Right ventricle myocardium inferior (tissue), 1 donor: ENCODE results near the gene NEUROG1. TPM values are rescaled to one million over a fixed set of nuclear protein-coding genes. Genes with fewer than 3 reads are reported as not detected.
"Not testable (repeated sequence)": the region's sequence is repeated elsewhere in the genome, so short reads cannot be mapped to it uniquely, and the experiment has no call there.

ENCODE experiments used
- ATAC-seq: fragments of 200-7000 bp; cut with Tn5 transposase; one replicate; pipeline ENCODE4 v1.9.1; 2020; ENCODE audit warnings: mild to moderate bottlenecking, moderate library complexity
- DNase-seq: peaks from one replicate; pipeline ENCODE4 v3.0.0; 2021; ENCODE audit errors: missing footprints
- intact Hi-C: fragments of 100-400 bp; cut with DNase I; formaldehyde crosslinking; loops from one replicate; pipeline ENCODE4 v1.11.0; 2022
- total RNA-seq: library from RNA; stranded (reverse); fragmentation: NEBNext Ultra II Directional; extraction: Animal tissue kit (Norgen Biotek cat#: 25700); gene quantifications from one replicate; pipeline ENCODE4 v1.2.1, GENCODE V29; 2021
- donor health status: DM: no; HTN: yes; CAD: no; lungs with severe emphysema.

The NEUROG1 gene
- total RNA-seq, 1 donor from 2014 or later = not detected

DNA sequence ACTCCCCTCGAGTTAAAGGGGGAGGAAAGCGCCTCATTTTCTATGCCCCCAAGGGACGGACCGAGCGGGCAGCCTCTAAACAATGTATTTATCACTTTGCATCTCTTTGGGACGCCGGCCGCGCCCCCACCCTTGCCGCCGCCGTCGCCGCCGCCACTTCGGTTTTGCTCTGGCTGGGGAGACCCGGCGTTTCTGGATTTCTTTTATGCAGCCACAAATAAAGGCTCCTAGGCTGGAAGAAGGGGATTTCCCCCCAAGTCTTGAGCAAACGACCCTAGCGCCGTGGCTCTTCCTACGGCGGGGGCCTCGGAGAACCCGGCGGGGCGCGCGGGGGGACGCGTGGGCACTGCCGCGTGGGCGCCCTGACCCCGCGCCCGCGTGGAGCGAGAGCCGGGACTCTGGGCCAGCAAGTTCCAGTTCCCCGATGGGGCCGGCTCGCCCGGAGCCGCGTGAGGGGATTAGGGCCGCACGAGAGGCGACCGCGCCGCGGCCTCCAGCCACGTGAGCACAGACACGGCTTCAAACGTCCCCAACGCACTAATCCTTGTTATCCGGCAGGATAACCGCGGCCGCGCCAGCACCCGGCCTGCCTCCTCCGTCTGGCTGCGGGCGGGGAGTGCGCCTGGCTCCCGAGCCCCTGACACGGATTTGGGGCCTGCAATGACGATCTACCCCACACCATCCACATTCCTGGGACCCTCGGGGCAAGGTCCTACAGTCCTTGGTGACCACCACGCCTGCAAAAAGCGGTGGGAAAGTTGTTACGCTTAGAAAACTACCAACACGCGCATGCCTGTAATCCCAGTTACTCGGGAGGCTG lies 7.9 kb upstream of the NEUROG1 start:
- intact Hi-C loops = no loop called here
- DNase-seq (no peak), ATAC-seq (no peak)

DNA sequence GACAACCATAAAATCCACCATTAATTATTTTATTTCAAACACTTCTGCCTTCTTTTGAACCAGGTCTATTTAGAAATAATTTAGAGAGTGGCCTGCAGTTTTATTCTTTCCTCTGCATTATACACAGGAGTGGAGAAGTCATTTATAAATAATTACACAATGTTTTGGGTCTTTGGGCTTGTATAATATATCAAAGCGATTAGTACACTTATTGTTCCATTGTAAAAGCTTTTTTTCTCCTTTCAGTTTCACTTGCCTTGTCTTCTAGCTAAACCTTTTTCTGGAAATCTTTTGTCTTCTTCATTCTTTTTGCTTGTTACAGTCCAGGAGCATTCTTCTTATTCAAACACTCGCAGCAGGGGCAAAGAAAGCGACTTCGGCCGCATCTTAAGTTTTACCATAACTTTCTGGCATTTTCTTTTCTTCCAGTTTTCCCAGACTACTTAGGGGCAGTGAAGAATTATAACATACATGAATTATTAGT lies 7.3 kb upstream of the NEUROG1 start:
- no peak for ATAC-seq
- DNase-seq = no peak
- intact Hi-C loops = no loop called here

DNA sequence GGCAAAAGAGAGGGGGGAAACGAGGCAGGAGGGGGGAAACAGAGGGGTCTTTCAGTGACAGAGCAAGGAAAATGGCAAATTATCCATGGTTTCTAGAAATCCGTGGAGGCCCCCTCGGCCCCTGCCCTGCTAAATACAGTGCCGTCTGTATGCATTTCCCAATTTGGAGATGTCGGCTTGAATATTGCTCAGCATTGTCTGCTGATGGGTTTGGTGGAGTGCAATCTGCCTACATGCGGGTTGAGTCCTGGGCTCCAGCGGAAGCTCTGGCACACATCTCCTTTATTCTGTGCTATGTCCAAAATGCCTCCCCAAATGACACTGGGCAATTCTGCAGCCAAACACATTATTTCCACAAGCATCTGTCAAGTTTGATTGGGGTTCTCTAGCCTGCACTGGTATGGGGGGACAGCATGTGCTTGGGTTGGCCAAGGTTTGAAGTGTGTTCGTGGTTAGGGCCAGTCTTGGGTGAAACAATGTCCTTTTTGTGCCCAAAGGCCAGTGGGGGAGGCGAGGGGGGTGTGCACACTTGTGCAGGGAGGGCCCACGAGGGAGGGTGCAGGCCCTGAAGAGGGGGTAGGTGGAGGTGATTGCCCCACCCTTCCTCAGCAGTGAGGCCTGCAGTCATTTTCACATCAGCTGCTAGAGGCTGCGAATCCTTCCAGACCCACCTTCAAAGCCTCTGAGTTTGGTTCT lies 6.2 kb upstream of the NEUROG1 start:
- ATAC-seq = no peak
- intact Hi-C loops = no loop called here

DNA sequence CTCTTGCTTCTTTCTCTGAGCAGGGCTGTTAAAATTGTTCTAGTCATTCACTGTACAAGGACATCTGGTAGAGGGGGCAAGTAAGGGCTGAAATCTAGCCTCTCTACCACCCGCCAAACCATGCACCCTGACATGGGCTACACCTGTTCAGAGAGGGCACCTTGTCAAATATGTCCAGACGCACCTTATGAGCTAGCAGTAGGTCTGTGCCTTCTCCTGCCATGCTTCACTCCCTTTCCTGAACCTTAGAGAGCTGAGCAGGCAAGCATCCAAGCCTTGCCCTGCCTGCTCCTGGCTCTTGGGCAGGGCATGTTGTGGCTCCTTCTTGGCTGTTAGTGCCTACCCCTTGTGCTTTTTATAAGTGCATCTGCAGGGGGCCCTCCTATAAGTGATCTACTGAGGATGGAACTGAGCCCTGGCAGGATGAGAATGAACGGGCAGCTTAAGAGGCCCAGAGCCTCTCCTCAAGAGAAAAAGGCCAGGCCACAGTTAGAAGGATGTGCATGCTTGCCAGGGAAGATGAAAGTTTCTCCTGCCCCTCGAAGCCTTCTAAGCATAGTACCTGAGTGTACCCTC lies 3.8 kb upstream of the NEUROG1 start:
- ATAC-seq = no peak
- intact Hi-C loops = no loop called here
- DNase-seq = no peak

More for the DNA sequence above, 6.2 kb upstream of the NEUROG1 start:
- no peak for DNase-seq

DNA sequence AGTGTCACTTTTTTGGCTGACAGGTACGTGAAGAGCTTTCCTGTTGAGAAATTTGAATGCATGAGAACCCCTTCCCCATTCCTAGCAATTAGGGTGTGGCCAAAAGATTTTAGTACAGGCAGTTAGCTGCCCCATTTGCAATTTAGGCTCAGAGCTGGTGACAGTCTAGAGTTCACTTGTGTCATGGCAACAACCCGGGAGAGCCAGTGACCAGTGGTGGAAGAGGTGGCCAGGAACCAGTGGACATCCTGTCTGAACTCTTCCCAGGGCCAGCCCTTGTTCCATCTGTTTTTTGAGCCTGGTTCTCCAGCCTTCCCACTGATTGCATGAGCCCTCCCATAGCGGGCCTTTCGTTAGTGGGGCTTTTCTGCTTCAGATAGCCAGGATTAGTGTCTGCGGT lies 2.5 kb upstream of the NEUROG1 start:
- ATAC-seq = no peak
- no peak for DNase-seq
- intact Hi-C loops = no loop called here

DNA sequence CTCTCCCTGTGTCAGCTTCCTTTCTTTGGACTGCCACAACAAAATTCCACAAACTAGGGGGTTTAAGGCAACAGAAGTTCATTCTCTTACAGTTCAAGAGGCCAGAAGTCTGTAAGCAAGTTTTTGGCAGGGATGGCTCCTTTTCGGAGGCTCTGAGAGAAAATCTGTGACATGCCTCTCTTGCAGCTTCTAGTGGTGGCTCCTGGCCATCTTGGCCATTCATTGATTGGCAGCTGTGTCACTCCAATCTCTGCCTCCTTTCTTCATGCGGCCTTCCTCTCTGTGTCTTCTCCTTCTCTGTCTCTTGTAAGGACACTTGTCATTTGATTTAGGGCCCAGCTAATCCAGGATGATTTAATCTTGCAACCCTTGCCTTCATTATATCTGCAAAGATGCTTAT lies 2.0 kb upstream of the NEUROG1 start:
- no peak for ATAC-seq
- DNase-seq = no peak

DNA sequence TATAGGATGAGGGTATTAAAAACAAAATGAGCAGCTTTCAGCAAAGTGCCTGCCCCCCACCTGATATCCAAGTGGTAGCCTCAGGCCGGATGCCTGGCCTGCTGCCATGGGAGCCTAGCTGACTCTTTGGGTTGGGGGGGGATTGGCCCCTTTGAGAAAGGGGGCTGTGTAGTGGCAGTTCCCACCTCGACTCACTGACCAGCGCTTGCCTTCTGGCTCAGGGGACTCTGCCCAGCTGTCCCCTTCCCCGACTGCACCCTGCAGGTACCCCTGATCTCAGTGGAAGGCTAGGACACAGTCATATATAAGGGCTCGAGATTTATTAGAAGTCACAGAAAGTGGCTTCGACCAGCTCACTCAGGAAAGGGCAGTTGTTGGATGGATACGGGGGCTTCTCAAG lies 1.5 kb upstream of the NEUROG1 start:
- intact Hi-C loops = no loop called here
- ATAC-seq (no peak), DNase-seq (no peak)

More for the DNA sequence above, 2.0 kb upstream of the NEUROG1 start:
- intact Hi-C loops = no loop called here

DNA sequence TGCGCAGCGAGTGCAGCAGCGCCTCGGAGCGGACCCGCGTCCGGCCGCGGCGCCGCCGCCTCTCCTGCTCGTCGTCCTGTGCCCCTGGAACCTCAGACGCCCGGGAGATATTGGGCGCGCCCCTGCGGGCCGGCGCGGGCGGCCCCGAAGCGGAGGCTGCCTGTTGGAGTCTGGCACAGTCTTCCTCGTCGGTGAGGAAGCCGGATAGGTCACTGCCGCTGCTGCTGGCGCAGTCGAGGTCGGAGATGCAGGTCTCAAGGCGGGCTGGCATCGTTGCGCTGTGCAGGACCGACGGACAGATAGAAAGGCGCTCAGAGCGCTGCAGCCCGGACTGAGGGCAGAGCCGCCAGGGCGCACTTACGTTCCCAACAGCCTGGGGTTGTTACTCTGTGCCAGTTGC lies 344 bp downstream of the NEUROG1 start:
- intact Hi-C loops = no loop called here

DNA sequence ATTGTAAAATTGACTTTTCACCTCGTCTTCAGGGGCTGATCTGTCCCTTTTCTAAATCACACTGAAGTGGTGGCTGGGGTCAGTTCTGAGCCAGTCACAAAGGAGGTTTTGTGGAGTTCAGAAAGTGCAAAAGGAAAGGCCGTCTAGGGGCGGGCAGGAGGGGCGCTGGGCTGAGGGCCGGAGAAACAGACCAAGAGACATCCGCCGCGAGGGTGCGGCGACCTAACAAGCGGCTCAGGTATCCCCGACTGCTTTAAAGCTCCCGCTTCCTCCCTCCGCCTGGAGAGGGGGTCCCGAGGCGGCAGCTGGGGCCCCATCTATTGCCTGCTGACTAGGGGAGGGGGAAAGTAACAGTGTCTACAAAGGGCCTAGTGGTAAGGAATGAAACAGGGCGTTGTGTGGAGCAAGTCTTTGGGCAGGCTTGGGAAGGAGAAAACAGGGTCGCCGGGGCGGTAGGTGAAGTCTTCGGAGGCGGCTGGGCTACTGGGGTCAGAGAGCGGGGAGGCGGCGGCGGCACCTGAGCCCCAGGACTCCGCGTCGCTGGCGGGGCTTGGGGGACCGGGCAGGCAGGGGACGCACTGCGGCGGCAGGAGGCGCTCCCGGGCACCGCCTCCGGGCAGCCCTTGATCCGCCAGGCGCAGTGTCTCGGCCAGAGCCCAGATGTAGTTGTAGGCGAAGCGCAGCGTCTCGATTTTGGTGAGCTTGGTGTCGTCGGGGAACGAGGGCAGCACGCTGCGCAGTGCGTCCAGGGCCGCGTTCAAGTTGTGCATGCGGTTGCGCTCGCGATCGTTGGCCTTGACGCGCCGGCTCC lies 950 bp downstream of the NEUROG1 start:
- ATAC-seq = no peak
- DNase-seq = no peak
- intact Hi-C loops = no loop called here

More for the DNA sequence above, 344 bp downstream of the NEUROG1 start:
- DNase-seq = no peak
- ATAC-seq = no peak

DNA sequence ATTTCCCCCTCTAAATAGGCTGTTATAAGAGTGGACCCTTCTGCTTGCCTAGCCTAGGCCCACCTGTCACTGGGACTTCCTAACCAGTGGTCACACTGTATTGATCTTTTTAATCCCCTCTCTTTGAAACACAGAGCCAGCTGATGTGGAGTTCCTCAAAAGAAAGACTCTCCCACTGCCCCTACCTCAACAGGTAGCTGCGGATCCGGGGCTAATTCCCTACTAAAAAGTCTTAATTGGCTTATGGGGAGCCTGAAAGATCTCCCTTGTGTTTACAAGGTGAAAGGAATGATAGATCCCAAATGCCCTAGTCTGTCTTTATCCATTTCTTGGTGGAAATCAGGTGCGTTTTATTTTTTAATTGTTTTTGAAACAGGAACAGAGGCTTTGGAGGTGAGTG lies 2.0 kb downstream of the NEUROG1 start:
- intact Hi-C loops = no loop called here

DNA sequence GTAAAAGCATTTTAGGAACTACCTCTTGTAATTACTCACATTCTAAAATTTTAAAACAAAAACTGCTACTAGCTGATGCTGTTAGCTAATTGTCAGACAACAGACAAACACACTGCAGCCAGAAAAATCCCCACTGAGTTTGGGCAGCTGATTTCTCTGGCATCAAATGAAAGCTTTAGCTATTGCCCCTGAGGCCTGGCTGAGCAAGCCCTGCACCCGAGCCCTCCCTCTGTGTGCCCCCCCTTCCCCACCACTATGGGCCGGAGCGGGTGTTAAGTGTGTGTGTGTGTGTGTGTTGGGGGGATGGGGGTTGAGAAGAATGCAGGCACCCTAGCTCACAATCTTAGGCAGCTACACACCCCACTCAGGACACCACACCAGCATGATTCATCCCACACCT lies 2.4 kb downstream of the NEUROG1 start:
- intact Hi-C loops = no loop called here
- ATAC-seq (no peak), DNase-seq (no peak)

More for the DNA sequence above, 2.0 kb downstream of the NEUROG1 start:
- no peak for ATAC-seq
- no peak for DNase-seq

DNA sequence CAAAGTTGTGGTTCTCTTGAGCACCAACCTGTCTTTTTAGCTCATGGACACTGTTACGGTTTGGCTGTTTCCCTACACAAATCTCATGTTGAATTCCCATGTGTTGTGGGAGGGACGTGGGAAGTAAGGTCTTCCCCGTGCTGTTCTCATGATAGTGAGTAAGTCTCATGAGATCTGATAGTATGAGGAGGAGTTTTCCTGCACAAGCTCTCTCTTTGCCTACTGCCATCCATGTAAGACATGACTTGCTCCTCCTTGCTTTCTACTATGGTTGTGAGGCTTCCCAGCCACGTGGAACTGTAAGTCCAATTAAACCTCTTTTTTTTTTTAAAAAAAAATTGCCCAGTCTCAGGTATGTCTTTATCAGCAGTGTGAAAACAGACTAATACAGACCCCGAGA lies 6.2 kb downstream of the NEUROG1 start:
- intact Hi-C loops, ATAC-seq, DNase-seq: not testable (repeated sequence)

DNA sequence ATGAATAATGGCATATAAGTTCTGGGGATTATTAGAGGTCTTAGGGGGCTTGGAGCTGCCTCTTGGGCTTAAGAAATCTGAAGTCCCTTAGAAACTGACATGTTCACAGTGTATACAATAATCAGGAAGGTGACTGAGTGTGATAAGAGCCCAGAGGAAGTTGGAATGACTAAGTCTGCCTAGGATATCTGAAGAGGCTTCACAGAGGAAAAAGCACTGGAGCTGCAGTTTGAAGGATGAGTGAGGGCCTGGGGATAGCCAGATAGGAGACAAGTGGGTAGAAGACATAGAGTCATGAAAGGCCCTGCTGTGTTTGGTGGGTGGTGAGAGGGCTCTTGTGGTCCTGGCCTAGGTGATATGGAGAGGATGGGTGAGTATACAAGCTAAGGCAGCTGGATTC lies 8.8 kb downstream of the NEUROG1 start:
- no peak for ATAC-seq
- DNase-seq = no peak
- intact Hi-C loops = no loop called here

DNA sequence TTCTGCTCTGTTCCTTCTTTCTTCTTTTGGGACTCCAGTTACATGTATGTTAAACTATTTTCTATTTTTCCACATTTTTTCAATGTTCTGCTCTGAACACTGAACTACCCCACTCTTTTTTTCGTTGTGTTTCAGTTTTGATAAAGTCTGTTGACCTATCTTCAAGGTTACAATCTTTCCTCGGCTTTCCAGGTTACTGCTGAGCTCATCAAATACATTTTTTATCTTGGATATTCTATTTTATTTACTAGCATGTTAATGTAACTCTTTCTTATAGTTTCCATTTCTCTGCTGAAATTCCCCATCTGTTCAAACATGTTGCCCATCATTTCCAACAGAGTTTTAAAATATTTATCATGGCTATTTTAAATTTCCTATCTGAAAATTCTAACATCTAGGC lies 13.8 kb downstream of the NEUROG1 start:
- no peak for ATAC-seq

DNA sequence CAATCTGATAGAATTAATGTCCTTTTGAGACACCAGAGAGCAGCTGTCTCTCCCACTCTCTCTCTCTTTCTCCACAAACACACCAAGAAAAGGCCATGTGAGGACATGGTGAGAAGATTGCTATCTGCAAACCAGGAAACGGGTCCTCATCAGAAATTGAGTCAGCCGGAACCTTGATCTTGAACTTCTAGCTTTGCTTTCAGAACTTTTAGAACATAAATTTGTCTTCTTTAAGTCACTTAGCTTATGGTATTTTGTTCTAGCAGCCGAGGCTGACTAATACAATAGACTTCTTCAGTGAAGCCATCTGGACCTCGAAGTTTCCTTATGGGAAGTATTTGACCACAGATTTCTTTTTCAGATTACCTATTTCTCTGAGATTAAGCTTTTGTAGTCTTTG lies 18.1 kb downstream of the NEUROG1 start:
- intact Hi-C loops = no loop called here
- no peak for DNase-seq
- no peak for ATAC-seq

More for the DNA sequence above, 13.8 kb downstream of the NEUROG1 start:
- DNase-seq = no peak
- intact Hi-C loops = no loop called here

DNA sequence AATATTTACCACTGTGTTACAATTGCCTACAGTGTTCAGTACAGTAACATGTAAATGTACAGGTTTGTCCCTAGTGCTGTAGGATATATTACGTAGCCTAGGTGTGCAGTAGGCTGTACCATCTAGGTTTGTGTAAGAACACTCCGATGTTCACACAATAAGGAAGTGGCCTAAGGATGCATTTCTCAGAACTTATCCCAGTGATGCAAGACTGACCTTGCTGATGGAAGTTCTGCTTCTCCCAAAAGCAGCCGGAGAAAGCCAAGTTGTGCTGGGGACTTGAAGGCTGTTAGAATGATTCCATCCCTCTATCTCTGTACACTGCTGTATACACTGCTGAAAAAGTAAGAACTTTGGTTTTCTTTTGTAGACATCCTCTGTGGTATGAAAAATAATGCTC lies 21.6 kb downstream of the NEUROG1 start:
- intact Hi-C loops = no loop called here
- no peak for ATAC-seq
- no peak for DNase-seq

DNA sequence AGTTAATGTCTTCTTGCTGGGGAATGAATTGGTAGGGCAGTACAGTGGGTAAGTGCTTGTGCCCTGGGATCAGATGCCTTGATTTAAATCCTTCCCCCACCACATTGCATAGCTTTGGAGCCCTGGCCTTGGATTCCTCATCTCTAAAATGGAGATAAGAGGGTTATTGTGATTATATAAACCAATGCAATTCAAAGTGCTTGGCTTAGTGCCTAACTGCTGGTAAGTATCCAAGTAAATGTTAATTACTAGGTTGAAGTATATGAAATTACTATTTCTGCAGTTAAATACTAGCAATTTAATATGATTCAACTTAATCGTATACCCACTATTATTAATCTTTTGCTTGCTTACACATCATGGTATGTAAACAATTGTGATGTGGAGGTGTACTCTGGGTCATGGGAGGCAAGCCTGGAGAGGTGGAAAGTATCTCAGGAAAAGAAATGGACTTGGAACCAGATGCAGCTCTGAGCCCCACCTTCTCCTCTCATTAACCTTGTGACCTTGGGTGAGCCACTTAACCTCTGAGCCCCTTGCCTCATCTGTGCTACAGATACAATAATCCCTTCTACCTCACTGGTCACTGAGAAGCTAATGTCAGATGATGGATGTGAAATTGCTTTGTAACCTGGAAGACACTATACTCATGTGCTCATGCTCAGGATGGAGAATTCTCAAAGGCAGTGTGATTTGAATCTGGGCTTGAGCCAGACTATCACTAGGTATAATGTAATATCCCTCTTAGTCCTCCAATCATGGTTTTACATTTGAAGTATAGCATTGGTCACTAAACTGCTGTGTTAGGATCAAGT lies 23.8 kb downstream of the NEUROG1 start:
- intact Hi-C loops = no loop called here
- no peak for ATAC-seq
- DNase-seq = no peak

DNA sequence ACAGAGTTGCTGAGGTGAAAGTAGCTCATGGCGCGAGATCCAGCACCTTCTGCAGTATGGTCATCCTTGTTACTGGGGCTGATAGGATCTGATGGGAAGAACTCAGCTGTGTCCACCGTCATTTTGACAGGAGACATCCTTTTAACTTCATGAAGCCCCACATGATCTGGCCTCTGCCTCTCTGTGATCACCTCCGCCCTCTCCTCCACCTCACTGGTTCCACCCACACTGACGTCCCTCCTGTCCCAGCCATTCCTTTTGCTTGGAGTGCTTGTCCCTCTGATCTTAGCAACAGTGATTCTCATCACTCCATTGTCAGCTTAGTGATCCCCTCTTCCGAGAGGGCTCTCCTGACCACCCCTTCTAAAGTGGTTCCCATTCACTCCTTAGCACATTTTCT lies 25.8 kb downstream of the NEUROG1 start:
- intact Hi-C loops = no loop called here
- ATAC-seq (no peak), DNase-seq (no peak)
